CD4-positive, alpha-beta T cell treated with Interleukin-15 for 4 hours (primary cell): ENCODE measurements around the gene RAB22A.

Experiments
- DNase-seq: peaks from one replicate; pipeline ENCODE4 v3.0.0-alpha.2; 2020; ENCODE audit warnings: low spot score

RAB22A gene

DNA sequence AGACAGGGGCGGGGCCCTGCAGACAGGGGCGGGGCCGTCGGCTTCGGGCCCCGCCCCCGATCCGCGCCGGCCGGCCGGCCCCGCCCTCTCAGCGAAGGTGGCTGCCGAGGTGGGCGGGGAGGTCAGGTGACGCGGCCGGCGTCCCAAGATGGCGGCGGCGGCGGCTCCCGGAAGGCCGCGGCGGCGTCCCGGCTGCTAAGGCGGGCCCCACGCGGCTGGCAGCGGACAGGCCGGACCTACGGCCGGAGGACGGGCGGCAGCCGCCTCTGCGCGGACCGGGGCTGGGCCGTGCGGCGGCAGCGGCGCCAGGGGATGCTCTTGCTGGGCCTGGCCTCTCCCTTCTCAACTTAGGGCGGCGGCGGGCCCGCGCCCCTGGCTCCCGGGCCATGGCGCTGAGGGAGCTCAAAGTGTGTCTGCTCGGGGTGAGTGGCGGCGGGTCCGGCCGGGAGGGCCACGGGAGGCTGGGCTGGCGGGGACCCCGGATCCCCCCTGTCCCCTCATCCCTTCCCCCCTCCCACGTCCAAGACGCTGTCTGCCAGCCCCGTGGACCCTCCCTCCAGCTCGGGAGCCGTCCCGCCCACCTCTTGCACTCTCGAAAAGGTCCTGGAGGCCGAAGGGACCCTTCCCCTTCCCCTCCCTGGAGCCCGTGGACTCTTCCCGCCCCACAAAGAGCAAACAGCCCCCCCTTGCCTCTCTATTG lies at the start of gene RAB22A:
RAB22A (plus strand) TSS at position 125 of the 700 bp plus-strand sequence; CDS start at position 387, 262 bp downstream.
- DNase-seq = peak; percentile 73

GRCh38 chr20:58260006-58260405 lies 49.5 kb upstream of the RAB22A start:
- DNase-seq = no peak

GRCh38 chr20:58261660-58262059 lies 47.9 kb upstream of the RAB22A start:
- DNase-seq = no peak

DNA sequence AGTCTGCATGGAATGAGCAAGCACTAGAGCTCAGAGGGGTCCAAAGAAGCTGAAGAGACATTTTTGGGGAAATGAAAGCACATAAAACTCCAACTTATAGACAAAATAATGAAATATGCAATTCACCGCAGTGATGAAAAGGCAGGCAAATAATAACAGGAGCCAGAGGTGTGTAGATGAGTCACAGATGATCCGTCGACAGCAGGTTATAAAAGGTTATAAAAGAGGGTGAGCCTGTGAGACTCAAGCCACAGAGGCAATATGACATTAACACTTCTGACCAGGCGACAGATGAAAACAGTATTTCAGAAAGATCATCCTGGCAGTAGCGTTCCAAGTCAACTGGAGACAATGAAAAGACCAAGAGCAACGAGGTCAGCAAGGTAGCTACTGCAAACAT lies 45.2 kb upstream of the RAB22A start:
- DNase-seq = no peak

- DNase-seq = no peak
These were observed 41.9 kb upstream of the RAB22A start for GRCh38 chr20:58267389-58268215.

- no peak for DNase-seq
These were observed 41.1 kb upstream of the RAB22A start for GRCh38 chr20:58268421-58268821.

DNA sequence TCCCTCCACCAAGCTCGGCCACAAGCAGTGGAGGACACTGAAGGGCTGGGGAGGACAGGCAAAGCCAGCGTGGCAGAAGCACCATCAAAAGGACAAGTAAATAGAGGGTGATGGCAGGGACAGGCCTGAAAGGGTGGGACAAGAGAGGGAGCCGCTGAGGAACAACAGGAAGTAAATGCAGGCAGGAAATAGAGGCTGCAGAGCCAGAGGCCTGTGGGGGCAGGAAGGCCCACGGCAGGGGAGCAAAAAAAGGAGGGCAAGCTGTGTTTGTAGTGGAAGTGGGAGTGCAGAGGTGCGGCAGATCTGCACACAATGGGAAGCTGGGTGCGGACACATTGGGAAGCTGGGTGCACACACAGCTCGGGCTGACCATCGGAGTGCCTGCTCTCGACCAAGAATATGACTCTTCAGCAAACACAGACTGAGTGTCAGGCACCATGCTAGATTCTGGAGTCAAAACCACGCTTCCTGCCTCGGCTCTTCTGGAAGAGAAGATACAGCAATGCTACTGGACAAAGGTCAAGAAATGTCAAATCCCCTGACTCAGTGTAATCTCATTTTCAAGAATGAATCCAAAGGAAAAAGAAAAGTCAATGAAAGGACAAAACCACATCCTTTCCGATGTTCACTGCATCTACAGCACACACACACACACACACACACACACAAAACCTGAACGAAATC lies 40.4 kb upstream of the RAB22A start:
- no peak for DNase-seq

DNA sequence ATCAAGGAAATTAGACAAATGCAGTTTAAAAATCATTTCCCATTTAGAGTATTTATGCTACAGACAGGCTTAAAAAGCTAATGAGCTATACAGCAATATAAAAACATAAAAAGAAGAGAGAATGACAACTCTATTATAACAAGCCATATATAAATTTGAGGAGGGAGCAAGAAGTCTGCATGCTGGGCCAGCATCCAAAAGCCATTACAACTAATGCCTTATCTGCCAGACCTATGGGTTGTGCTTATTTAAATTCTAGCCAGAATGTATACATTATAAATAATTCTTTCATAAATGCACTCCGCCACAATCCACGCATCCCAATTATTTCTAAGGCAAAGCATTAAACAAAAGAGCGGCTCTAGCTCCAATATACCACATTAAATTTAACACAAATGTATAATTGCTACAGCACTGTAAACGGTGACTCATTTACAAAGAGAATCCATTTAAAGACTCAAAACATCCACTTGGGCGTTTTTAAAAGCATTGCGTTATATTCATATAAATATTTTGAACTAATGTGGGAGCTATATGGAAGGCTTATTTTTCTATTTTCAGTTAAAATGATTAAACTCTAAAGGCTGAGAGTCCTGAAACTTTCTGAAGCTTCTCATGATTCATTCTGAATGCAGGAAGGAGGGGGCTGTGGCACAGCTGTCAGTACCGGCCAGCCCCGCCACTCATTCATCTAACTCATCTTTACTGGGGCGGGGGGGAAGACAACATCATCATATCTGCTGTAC lies 37.7 kb upstream of the RAB22A start:
- no peak for DNase-seq

- DNase-seq = no peak
These were observed 35.1 kb upstream of the RAB22A start for GRCh38 chr20:58274384-58274783.

DNA sequence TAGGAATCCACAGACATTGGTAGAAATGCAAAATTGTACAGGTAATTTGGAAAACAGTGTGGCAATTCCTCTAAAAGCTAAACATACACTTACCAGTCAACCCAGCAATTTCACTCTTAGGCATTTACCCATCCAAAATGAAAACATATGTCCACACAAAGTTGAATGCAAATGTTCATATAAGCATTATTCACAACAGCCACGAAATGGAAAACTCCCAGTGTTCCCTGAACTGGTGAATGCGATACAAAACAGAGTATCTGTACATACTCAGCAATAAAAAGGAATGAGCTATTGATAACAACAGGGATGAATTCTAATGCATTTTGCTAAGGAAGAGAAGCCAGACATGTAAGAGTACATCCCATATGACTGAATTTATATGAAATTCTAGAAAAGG lies 32.4 kb upstream of the RAB22A start:
- DNase-seq = no peak

DNA sequence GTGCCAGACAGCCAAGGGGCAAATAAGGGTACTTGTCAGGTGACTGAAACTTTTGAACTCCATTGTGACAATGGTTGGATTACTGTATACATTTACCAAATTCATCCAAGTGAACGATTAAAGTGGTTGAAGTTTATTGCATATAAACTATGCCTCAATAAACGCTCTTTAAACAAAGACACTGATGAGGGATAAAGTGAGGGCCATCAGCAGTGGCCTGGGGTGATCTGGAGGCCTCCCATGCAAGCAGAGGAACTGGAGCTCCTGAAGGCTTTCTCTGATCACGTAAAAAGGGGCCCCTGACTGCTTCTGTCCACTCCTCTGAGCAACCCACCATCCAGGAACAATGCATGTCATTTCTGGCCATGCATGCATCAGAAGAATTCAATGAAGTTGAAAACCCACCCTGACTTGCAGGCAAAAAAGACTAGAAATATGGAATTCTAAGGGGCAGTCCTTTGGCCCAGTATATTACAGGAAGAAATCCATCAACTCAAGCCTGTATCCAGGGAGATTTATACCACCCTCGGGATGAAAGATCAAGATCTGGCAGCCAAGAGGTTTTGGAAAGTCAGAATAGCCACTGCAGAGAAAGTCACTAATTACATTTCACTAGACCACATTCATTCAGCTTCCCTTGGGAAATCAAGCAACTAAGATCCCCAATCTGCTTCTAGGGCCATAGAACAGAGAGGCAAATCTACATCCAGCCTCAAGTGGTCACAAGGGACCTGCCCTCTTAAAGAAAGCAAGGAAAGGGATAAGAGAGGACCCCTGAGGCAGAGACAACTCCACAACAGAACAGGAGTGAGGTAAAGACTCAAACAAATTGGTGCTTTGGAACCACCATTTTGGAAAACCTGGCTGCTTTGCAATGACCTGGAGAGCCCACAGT lies 31.7 kb upstream of the RAB22A start:
- no peak for DNase-seq

DNA sequence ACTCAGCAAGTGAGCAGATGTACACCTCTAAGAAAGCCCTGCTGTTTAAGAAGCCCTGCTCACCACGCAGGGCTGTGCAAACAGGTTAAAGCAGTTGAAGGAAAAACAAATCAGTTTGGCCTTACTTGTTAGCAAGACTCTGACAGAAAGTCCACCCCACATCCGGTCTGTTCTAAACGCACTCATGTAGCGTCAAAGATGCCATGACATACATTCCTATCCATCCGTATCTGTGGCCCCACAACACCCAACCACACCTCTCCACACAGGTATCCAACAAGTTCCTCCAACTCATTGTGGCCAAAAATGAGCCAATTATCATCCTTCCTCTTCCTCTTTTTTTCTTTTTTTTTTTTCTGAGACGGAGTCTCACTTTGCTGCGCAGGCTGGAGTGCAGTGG lies 22.8 kb upstream of the RAB22A start:
- DNase-seq = no peak

DNA sequence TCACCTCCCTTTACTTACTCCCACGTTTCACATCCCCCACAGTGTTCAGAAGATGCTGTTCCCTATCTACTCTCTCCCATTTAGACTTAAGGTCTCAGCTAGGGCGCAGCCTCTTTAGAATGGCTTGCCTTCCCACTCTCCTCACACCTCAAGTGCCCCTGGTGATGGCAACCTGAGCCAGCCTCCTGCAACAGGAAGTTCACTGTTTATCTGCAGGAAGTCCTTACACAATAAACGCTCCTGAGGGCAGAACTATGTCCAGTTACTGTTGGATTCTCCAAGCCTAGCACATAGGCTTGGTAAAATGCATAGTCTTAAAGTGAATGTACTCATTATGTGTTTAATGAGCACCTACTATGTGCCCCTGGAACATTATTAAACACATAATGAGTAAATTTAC lies 21.9 kb upstream of the RAB22A start:
- DNase-seq = no peak

DNA sequence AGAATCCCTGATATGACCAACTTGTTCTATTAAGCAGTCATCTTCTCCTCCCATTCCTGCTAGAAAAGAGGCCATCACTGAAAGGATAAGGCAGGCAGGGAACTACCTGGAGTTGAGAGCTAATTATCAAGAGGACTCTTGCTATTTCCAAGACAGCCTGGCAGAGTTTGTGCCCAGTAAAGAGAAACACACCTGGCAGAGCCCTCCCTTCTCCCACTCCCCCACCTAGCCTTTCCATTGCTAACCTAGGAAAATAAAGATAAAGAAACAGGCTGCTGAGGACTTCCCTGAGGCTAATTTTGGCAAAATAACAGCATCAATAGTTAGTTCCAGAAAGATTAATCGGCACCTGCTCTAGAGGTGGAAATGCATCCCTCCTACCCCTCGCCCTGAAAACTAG lies 20.4 kb upstream of the RAB22A start:
- no peak for DNase-seq

DNA sequence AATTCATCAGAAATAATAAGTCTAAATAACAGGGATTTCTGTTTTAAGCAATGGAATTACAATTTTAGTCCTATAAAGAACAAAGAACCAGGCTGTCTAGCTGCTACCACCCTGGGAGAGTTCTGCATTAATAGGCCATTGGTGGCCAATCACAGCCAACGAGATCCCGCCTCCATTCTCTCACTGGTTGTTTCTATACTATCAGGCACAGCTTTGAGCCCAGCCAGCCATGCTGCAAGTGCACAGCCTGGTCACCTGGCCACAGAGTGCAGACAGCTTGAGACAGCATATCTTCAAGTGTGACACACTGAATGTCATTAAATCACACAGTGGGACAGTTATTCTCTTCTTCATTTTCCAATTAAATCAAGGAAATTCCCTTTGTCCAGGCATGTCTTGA lies 16.1 kb upstream of the RAB22A start:
- no peak for DNase-seq

- DNase-seq = no peak
These were observed 14.7 kb upstream of the RAB22A start for GRCh38 chr20:58294497-58295455.

DNA sequence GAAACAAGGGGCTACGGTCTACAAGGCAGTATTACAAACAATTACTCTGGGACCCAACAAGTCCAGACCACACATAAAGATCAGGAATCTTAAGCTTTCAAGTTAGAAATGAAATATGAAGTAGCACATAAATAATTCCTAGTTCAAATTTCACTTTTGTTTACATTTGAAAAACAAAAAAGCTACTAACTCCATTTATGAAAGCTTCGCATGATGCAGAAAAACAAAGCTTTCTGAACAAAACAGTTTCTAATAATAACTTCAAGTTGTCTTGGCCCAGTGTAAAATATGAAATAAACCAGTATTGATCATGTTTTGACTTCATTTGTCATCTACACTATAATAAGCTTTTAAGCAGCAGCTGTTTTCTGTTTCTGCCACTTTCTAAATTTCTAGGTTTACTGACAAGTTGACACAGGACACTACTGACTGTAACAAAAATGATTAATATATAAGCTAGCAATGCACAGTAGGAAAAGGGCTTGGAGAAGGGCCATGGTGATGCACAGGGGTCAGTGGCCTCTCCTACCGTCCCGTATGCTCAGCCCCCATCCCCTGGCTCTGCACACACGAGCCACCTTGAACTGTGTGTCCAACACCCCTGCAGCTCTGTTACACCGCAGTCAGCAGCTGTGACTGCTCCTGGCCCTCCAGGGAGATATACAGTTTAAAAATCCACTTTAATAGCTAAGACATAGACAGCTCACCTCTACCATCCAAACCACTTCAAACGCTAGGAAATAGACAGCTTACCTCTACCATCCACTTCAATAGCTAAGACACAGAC lies 13.3 kb upstream of the RAB22A start:
- DNase-seq = no peak

DNA sequence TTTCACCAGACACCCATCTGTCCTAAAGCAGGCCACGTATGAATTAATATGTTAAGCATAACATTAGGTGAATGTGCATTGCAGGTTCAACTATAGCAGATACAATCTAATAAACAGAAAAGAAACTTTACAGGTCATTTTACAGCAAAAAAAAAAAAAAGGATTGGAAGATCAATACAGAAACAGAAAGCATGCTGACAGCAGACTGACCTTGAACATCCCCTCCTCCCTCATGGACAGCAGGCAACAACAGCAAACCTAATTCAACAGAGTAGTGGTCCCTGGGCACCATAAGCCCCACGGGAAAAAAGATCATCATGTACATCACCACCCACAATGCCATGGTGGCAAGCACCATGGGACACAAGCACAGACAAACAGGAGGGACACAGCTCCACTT lies 12.1 kb upstream of the RAB22A start:
- no peak for DNase-seq

- DNase-seq = no peak
These were observed 9.2 kb upstream of the RAB22A start for GRCh38 chr20:58300321-58300720.
